IMR-90 (cell line): ENCODE results near the gene CSRNP3. TPM values are rescaled to one million over a fixed set of nuclear protein-coding genes. Genes with fewer than 3 reads are reported as not detected.

ENCODE experiments used
- ATAC-seq: fragments of 200-7000 bp; cut with Tn5 transposase; 2 replicates; pipeline ENCODE4 v1.9.1; 2020; ENCODE audit warnings: low read depth, mild to moderate bottlenecking, moderate library complexity
- BruUV-seq: library from RNA; stranded (reverse); fragments of 400-500 nt; replicated peaks from 2 replicates; lab custom pipeline; 2021; lab: Mats Ljungman, UMichigan
- CTCF ChIA-PET: fragments of 300-600 bp; formaldehyde crosslinking; extraction: SDS; loops from one replicate; lab custom pipeline; 2021; ENCODE audit warnings: antibody characterized with exemption; lab: Yijun Ruan, JAX
- POLR2A ChIA-PET: fragments of 300-600 bp; sonication (Branson Sonifier 250); formaldehyde crosslinking; loops from one replicate; lab custom pipeline; 2022; ENCODE audit warnings: antibody characterized with exemption; ENCODE audit not compliant: unreplicated experiment; lab: Charles Lee
- DNase-seq: peaks from one replicate; pipeline ENCODE4 v3.0.0; 2013
- H2AFZ ChIP-seq: replicated peaks from 2 replicates; pipeline ENCODE3; 2013; ENCODE audit warnings: low read length, mild to moderate bottlenecking; ENCODE audit not compliant: poor library complexity
- H2AK5ac ChIP-seq: 2 replicates; pipeline ENCODE4 v1.6.1; 2013; ENCODE audit warnings: low read depth, low read length, inconsistent platforms
- H2AK9ac ChIP-seq: replicated peaks from 2 replicates; pipeline ENCODE3; 2013; ENCODE audit warnings: mild to moderate bottlenecking, low read depth, low read length, moderate library complexity; ENCODE audit not compliant: poor library complexity
- H2BK120ac ChIP-seq: 2 replicates; pipeline ENCODE4 v1.6.1; 2013; ENCODE audit warnings: low read depth, low read length, inconsistent platforms
- H2BK15ac ChIP-seq: 3 replicates; pipeline ENCODE4 v1.6.1; 2013; ENCODE audit warnings: low read depth, low read length, inconsistent platforms
- H2BK20ac ChIP-seq: 2 replicates; pipeline ENCODE4 v1.6.1; 2013; ENCODE audit warnings: low read depth, mild to moderate bottlenecking, inconsistent platforms, low read length, moderate library complexity
- H2BK5ac ChIP-seq: 2 replicates; pipeline ENCODE4 v1.6.1; 2013; ENCODE audit warnings: mild to moderate bottlenecking, low read depth, low read length, inconsistent platforms; ENCODE audit not compliant: poor library complexity, severe bottlenecking
- H3K14ac ChIP-seq: replicated peaks from 2 replicates; pipeline ENCODE4 v1.6.1; 2013; ENCODE audit warnings: low read depth, low read length, inconsistent platforms
- H3K18ac ChIP-seq: 2 replicates; pipeline ENCODE4 v1.6.1; 2013; ENCODE audit warnings: low read depth, low read length, control low read depth
- H3K23ac ChIP-seq: 2 replicates; pipeline ENCODE4 v1.6.1; 2013; ENCODE audit warnings: low read depth, low read length, inconsistent platforms
- H3K27ac ChIP-seq: 2 replicates; pipeline ENCODE4 v1.5.1; 2013; ENCODE audit warnings: mild to moderate bottlenecking, control low read depth, low read length; ENCODE audit not compliant: insufficient read depth
- H3K27me3 ChIP-seq: 2 replicates; pipeline ENCODE4 v1.6.1; 2013; ENCODE audit warnings: low read length; ENCODE audit not compliant: control insufficient read depth, insufficient read depth
- H3K36me3 ChIP-seq: 2 replicates; pipeline ENCODE4 v1.6.1; 2013; ENCODE audit warnings: low read length, mixed read lengths; ENCODE audit not compliant: control insufficient read depth, insufficient read depth
- H3K4ac ChIP-seq: 2 replicates; pipeline ENCODE4 v1.6.1; 2013; ENCODE audit warnings: low read depth, low read length, inconsistent platforms
- H3K4me1 ChIP-seq: 2 replicates; pipeline ENCODE4 v1.6.1; 2013; ENCODE audit warnings: low read length, mixed read lengths; ENCODE audit not compliant: control insufficient read depth, insufficient read depth
- H3K4me2 ChIP-seq: 2 replicates; pipeline ENCODE4 v1.6.1; 2013; ENCODE audit warnings: low read depth, mild to moderate bottlenecking, control low read depth, low read length, moderate library complexity
- H3K4me3 ChIP-seq: 2 replicates; pipeline ENCODE4 v1.5.1; 2013; ENCODE audit warnings: low read depth, mild to moderate bottlenecking, control low read depth, low read length, moderate library complexity; ENCODE audit not compliant: insufficient read depth
- H3K56ac ChIP-seq: 2 replicates; pipeline ENCODE4 v1.6.1; 2013; ENCODE audit warnings: low read length, inconsistent platforms; ENCODE audit not compliant: insufficient read depth; ENCODE audit errors: extremely low read depth
- H3K79me1 ChIP-seq, 2 experiments: 2 replicates each; pipeline ENCODE4 v1.6.1; 2013; ENCODE audit warnings: low read length in 2 of 2, inconsistent platforms in 1 of 2, low read depth in 1 of 2
- H3K9ac ChIP-seq: 2 replicates; pipeline ENCODE4 v1.6.1; 2013; ENCODE audit warnings: low read depth, low read length, control low read depth
- H3K9me1 ChIP-seq: 2 replicates; pipeline ENCODE4 v1.6.1; 2013; ENCODE audit warnings: low read length, inconsistent platforms; ENCODE audit not compliant: insufficient read depth
- H3K9me3 ChIP-seq: 2 replicates; pipeline ENCODE4 v1.6.1; 2013; ENCODE audit warnings: low read length; ENCODE audit not compliant: control insufficient read depth, insufficient read depth
- H4K20me1 ChIP-seq: 2 replicates; pipeline ENCODE4 v1.6.1; 2013; ENCODE audit warnings: low read length, inconsistent platforms; ENCODE audit not compliant: insufficient read depth
- H4K5ac ChIP-seq: 2 replicates; pipeline ENCODE4 v1.6.1; 2013; ENCODE audit warnings: mild to moderate bottlenecking, low read depth, low read length, control low read depth
- H4K8ac ChIP-seq, 2 experiments: 2 replicates each; pipeline ENCODE4 v1.6.1; 2013; ENCODE audit warnings: low read depth in 2 of 2, low read length in 2 of 2, control low read depth in 1 of 2, inconsistent platforms in 1 of 2
- H4K91ac ChIP-seq: 2 replicates; pipeline ENCODE4 v1.6.1; 2013; ENCODE audit warnings: low read depth, low read length, inconsistent platforms; ENCODE audit not compliant: insufficient read depth
- RCOR1 ChIP-seq: IDR thresholded peaks from 2 replicates; pipeline ENCODE4 v1.6.1; 2012; ENCODE audit warnings: mild to moderate bottlenecking, low read length, improper control_type of control experiment; ENCODE audit not compliant: insufficient replicate concordance
- WGBS, 2 experiments: methylation state at CpG; one replicate each; pipeline versions ENCODE4 v1.1.5 to v1.1.7; 2013; ENCODE audit warnings: missing lambda C conversion rate in 2 of 2; ENCODE audit not compliant: insufficient read length in 1 of 2; ENCODE audit errors: extremely low coverage in 2 of 2; 5-methylcytosine and 5-hydroxymethylcytosine counted together
- dilution Hi-C: fragments of 300-500 bp; cut with HindIII; formaldehyde crosslinking; loops from one replicate; pipeline ENCODE4 v1.14.3; 2018; ENCODE audit warnings: low sequenced_read_pairs; ENCODE audit not compliant: unreplicated experiment
- in situ Hi-C: fragments of 300-500 bp; cut with MboI; formaldehyde crosslinking; loops from 3 replicates; pipeline ENCODE4 v1.14.3; 2019; ENCODE audit warnings: low sequenced_read_pairs, inconsistent platforms, mixed read lengths
- intact Hi-C: fragments of 100-400 bp; cut with micrococcal nuclease; formaldehyde crosslinking; loops from 2 replicates; pipeline ENCODE4 v1.10.0; 2022
- polyA plus RNA-seq, 3 experiments: library from polyadenylated mRNA; depleted of rRNA; stranded (reverse); fragments of >200 nt; gene quantifications; 2 replicates each; pipeline ENCODE4 v1.2.3, GENCODE V29; 2012; ENCODE audit warnings: low replicate concordance in 1 of 3
- total RNA-seq: library from RNA; depleted of rRNA; stranded (reverse); fragments of >200 nt; gene quantifications from 2 replicates; pipeline ENCODE4 v1.2.3, GENCODE V29; 2012

The CSRNP3 gene
- total and polyA plus RNA-seq, 2 of the 4 experiments (the other 2 are of a cell fraction): 0.21 to 0.72 TPM

DNA sequence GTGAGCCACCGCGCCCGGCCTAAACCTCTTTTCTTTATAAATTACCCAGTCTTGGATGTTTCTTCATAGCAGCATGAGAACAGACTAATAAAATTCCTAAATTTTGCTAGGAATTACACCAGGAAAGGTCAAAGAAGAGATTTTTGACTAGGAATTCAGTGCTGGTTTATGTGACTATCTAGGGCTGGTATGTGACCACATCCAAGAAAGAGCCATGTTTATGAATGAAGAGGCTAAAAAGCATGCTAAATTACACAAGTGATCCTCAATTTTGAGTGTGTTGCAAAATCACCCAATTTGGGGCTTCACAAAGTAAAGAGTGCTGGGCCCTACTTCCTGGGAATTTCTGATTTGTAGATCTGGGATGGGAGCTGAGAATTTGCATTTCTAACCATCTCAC is 123.6 kb downstream of the CSRNP3 start:
- no peaks in the 10 kb centered on the region for H4K20me1 ChIP-seq
- no peak overlapping the region for H4K5ac ChIP-seq
- no peak overlapping the region for H3K4ac ChIP-seq
- no peak overlapping the region for H3K56ac ChIP-seq
- H3K36me3 ChIP-seq: no peaks in the 10 kb centered on the region
- CTCF ChIA-PET: no interaction called here
- no CpG with 5 or more reads among the region's 3 CpGs for WGBS, 2 experiments
- H4K91ac ChIP-seq: no peak overlapping the region
- H4K8ac ChIP-seq: no peak overlapping the region
- TF ChIP-seq RCOR1: no peak
- H3K27me3 ChIP-seq: no peaks in the 10 kb centered on the region
- no peak overlapping the region for H3K18ac ChIP-seq
- ATAC-seq: peak; percentile 32; the same call in 1 of the 2 replicates
- in situ Hi-C loops (no loop called here), dilution Hi-C loops (no loop called here), intact Hi-C loops (no loop called here)
- no peak for DNase-seq
- no peaks in the 10 kb centered on the region for H3K9me1 ChIP-seq
- no peak overlapping the region for H3K4me3 ChIP-seq
- H2BK120ac ChIP-seq: peak overlapping the region; percentile 48; the same call in 1 of the 2 replicates
- H2AFZ ChIP-seq: no peak overlapping the region
- no peak overlapping the region for H3K14ac ChIP-seq
- H3K4me2 ChIP-seq: no peak overlapping the region
- H3K27ac ChIP-seq: no peak overlapping the region
- no peak overlapping the region for H2BK20ac ChIP-seq
- H2AK9ac ChIP-seq: no peak overlapping the region
- no peak overlapping the region for H3K23ac ChIP-seq
- POLR2A ChIA-PET: no interaction called here
- no peak overlapping the region for H3K9ac ChIP-seq
- no peak overlapping the region for H2AK5ac ChIP-seq
- H3K79me1 ChIP-seq: no peaks in the 10 kb centered on the region
- no peak overlapping the region for H2BK5ac ChIP-seq
- H3K4me1 ChIP-seq: no peaks in the 10 kb centered on the region
- no TSS peak for BruUV-seq
- H2BK15ac ChIP-seq: no peak overlapping the region
- no peaks in the 10 kb centered on the region for H3K9me3 ChIP-seq
